ENCODE measurements around the gene PLEKHA8. TPM values are rescaled to one million over a fixed set of nuclear protein-coding genes. Genes with fewer than 3 reads are reported as not detected.

PLEKHA8 gene
- total and polyA plus RNA-seq, 10 donors: 1.4 to 13.6 (median 8.4) TPM

DNA sequence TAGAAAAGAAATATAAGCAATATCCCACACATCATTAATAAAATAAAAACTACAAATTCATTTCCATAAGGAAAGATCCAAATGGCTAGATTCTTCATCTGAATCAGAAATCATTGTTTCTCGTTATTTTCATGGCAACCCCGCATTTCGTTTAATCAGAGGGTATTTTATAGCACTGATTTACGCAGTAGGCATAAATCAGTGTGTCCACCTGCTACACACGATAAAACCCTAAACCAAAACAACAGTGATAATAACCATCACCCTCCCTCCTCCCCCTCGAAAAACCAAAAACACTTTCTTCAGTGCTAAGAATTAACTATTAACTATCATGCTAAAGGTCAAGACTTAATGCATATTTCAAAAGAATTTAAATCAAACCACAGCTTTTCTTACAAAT lies 18.2 kb upstream of the PLEKHA8 start:
- Histone ChIP-seq H3K27ac (no peak overlapping the region), H3K9me3 (no peaks in the 10 kb centered on the region), H3K36me3 (peaks cover 0 to 27% (median 10%) of the 10 kb centered on the region in 6 donors), H3K27me3 (replicated peaks in 1 of 7) (no peaks in the 10 kb centered on the region), H3K4me1 (no peaks in the 10 kb centered on the region), H3K4me3 (no peak overlapping the region)
- intact Hi-C loops (cut with DNase I; ENCODE audit: low total_unique reads): no loop called here
- TF ChIP-seq POLR2AphosphoS5 (IDR thresholded peaks at IDR 0.05) (no peak), POLR2A (IDR thresholded peaks at IDR 0.05) (no peak)
- TF ChIP-seq, protein P1, sequence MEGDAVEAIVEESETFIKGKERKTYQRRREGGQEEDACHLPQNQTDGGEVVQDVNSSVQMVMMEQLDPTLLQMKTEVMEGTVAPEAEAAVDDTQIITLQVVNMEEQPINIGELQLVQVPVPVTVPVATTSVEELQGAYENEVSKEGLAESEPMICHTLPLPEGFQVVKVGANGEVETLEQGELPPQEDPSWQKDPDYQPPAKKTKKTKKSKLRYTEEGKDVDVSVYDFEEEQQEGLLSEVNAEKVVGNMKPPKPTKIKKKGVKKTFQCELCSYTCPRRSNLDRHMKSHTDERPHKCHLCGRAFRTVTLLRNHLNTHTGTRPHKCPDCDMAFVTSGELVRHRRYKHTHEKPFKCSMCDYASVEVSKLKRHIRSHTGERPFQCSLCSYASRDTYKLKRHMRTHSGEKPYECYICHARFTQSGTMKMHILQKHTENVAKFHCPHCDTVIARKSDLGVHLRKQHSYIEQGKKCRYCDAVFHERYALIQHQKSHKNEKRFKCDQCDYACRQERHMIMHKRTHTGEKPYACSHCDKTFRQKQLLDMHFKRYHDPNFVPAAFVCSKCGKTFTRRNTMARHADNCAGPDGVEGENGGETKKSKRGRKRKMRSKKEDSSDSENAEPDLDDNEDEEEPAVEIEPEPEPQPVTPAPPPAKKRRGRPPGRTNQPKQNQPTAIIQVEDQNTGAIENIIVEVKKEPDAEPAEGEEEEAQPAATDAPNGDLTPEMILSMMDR (IDR thresholded peaks at IDR 0.05 in 8 of 11, conservative IDR thresholded peaks at IDR 0.05 in 3 of 11): no peak
- WGBS, 5 donors: 91 to 97% (median 93%) methylated on average over 6 of the region's 6 CpGs
- no peak for DNase-seq

DNA sequence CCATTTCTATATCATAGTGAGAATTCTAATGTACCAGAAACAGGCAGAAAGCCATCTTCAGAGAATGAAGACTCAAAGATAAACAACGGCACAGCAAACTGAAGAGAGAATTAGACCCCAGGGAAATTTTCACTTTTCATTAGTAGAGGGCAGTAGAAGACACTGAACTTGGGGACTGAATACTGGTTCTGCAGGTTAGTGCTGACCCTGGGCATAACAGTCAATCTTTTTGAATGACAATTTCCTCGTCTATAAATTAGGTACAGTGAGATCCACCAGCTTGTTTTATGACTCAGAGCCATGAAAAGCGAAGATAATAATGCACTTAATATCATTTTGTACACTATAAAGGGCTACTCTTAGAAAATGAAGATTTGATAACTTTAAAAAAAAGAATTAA lies 15.5 kb upstream of the PLEKHA8 start:
- peaks cover 0 to 47% (median 13%) of the 10 kb centered on the region in 6 donors for H3K36me3 ChIP-seq
- 94 to 98% (median 97%) methylated on average over 3 of the region's 3 CpGs for WGBS, 5 donors
- TF ChIP-seq POLR2A (IDR thresholded peaks at IDR 0.05): no peak
- TF ChIP-seq POLR2AphosphoS5 (IDR thresholded peaks at IDR 0.05): no peak
- TF ChIP-seq, protein P1 (IDR thresholded peaks at IDR 0.05 in 8 of 11, conservative IDR thresholded peaks at IDR 0.05 in 3 of 11): no peak
- H3K27ac ChIP-seq: no peak overlapping the region
- intact Hi-C loops (cut with DNase I; ENCODE audit: low total_unique reads): no loop called here
- H3K27me3 ChIP-seq (replicated peaks in 1 of 7): no peaks in the 10 kb centered on the region
- no peak overlapping the region for H3K4me3 ChIP-seq
- no peaks in the 10 kb centered on the region for H3K4me1 ChIP-seq
- DNase-seq: no peak
- H3K9me3 ChIP-seq: no peaks in the 10 kb centered on the region

DNA sequence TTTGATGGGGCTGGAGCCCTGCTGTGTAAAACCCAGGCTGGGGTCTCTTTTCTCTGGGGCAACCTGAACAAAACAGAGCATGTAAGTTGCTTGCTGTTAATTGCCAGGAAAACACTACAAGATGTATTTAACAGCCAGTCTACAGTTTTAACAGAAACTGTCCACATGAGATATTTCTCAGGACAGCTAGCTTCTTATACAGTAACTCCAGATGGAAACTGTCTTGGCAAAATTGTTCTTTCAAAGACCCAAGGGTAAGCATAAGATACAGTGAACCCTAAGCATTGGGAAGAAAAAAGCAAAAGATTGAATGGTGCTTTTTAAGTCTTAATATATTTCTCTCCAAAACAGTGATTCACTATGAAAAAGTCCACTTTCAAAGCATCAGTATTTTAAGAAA lies 9.8 kb upstream of the PLEKHA8 start:
- DNase-seq: no peak
- H3K4me1 ChIP-seq: peaks cover 0 to 12% (median 2%) of the 10 kb centered on the region in 6 donors
- H3K27me3 ChIP-seq (replicated peaks in 1 of 7): no peaks in the 10 kb centered on the region
- H3K27ac ChIP-seq: no peak overlapping the region
- H3K9me3 ChIP-seq: no peaks in the 10 kb centered on the region
- H3K4me3 ChIP-seq: no peak overlapping the region
- TF ChIP-seq, protein P1 (IDR thresholded peaks at IDR 0.05 in 8 of 11, conservative IDR thresholded peaks at IDR 0.05 in 3 of 11): no peak
- TF ChIP-seq POLR2A (IDR thresholded peaks at IDR 0.05): no peak
- no peak for TF ChIP-seq POLR2AphosphoS5 (IDR thresholded peaks at IDR 0.05)
- intact Hi-C loops (cut with DNase I; ENCODE audit: low total_unique reads): no loop called here
- peaks cover 0 to 48% (median 13%) of the 10 kb centered on the region in 6 donors for H3K36me3 ChIP-seq

DNA sequence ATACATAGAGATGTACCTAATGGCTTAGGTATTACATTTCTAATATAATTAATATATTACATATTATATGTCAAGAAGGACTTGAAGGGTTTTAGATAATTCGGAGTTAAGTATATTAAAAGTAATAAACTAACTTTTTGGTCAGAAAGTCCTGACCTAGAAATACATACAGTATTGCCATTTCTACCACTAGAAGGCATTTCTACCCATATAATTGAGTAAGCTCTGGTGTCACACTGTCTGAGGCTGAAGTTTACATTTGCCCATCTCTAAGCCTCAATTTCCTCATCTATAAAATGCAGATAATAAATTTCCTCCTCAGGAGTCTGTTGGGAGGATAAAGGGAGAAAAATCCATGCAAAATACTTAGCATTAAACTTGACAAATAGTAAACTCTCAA lies 8.8 kb upstream of the PLEKHA8 start:
- H3K4me3 ChIP-seq: no peak overlapping the region
- 80 to 100% (median 93%) methylated on average over 1 of the region's 1 CpG for WGBS, 5 donors
- no peak for DNase-seq
- peaks cover 0 to 21% (median 3%) of the 10 kb centered on the region in 6 donors for H3K4me1 ChIP-seq
- no peaks in the 10 kb centered on the region for H3K9me3 ChIP-seq
- no peak overlapping the region for H3K27ac ChIP-seq
- intact Hi-C loops (cut with DNase I; ENCODE audit: low total_unique reads): no loop called here
- peaks cover 0 to 39% (median 8%) of the 10 kb centered on the region in 6 donors for H3K36me3 ChIP-seq
- H3K27me3 ChIP-seq (replicated peaks in 1 of 7): no peaks in the 10 kb centered on the region
- no peak for TF ChIP-seq POLR2A (IDR thresholded peaks at IDR 0.05)
- no peak for TF ChIP-seq POLR2AphosphoS5 (IDR thresholded peaks at IDR 0.05)
- TF ChIP-seq, protein P1 (IDR thresholded peaks at IDR 0.05 in 8 of 11, conservative IDR thresholded peaks at IDR 0.05 in 3 of 11): no peak
